ENCODE results near the gene NFIB. TPM values are rescaled to one million over a fixed set of nuclear protein-coding genes. Genes with fewer than 3 reads are reported as not detected.

NFIB gene
- total RNA-seq, 1 donor from 2014 or later, result 9.4 TPM

DNA sequence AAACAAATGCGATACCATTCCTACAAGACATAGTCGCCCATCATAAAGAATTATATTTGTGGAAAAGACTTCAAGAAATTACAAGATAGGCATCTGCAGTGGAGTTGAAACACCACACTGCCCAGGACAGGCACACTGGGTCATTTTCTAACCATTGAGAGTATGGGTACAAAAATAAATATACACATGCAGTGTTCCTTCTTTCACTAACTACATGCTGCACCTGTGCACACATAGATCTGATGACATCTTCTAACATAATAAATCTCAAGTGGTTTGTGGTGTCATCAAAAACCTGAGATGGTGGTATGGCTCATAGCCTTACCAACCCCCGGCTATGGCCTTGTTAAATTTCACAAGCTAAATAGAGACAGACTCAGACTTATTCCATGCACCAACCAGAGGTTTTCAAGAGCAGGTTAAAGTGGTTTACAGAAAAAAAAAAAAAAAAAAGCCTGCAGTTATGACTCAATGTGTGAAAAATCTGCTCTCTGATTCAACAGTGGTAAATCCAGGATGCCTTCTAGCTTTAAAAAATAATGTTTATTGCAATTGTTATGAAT is 12.4 kb upstream of the NFIB start:
- H3K27me3 Mint-ChIP-seq (ENCODE audit: low read depth, unreplicated experiment), result peaks cover 4% of the 10 kb centered on the region
- Histone ChIP-seq H3K4me3 (ENCODE audit: insufficient read depth, low read depth, low read length) (no peak overlapping the region), H3K9ac (ENCODE audit: low read length) (no peak overlapping the region), H4K20me1 (ENCODE audit: insufficient read depth, low read length) (no peaks in the 10 kb centered on the region), H2AFZ (ENCODE audit: low read depth, low read length) (no peak overlapping the region), H3K27ac (ENCODE audit: low read depth, low read length) (peak overlapping the region; percentile 10), H3K36me3 (ENCODE audit: insufficient read depth, low read length) (no peaks in the 10 kb centered on the region), H3K27me3 (ENCODE audit: insufficient read depth, low read length) (no peaks in the 10 kb centered on the region), H3K4me1 (ENCODE audit: insufficient read depth, low read length) (peaks cover 7% of the 10 kb centered on the region), H3K79me2 (ENCODE audit: insufficient read depth, low read length) (no peaks in the 10 kb centered on the region), H3K9me3 (ENCODE audit: insufficient read depth, low read depth, low read length) (no peaks in the 10 kb centered on the region), H3K4me2 (ENCODE audit: low read length) (peak overlapping the region; percentile 34)
- no peaks in the 10 kb centered on the region for H3K9me3 Mint-ChIP-seq (ENCODE audit: unreplicated experiment)
- H3K27ac Mint-ChIP-seq (ENCODE audit: unreplicated experiment), result no peak overlapping the region
- peaks cover 16% of the 10 kb centered on the region for H3K4me1 Mint-ChIP-seq (ENCODE audit: low read depth, unreplicated experiment)
- peak; percentile 90 for DNase-seq (ENCODE audit: low read depth)
- no peak overlapping the region for H3K4me3 Mint-ChIP-seq (ENCODE audit: unreplicated experiment)
- TF ChIP-seq, protein P1, sequence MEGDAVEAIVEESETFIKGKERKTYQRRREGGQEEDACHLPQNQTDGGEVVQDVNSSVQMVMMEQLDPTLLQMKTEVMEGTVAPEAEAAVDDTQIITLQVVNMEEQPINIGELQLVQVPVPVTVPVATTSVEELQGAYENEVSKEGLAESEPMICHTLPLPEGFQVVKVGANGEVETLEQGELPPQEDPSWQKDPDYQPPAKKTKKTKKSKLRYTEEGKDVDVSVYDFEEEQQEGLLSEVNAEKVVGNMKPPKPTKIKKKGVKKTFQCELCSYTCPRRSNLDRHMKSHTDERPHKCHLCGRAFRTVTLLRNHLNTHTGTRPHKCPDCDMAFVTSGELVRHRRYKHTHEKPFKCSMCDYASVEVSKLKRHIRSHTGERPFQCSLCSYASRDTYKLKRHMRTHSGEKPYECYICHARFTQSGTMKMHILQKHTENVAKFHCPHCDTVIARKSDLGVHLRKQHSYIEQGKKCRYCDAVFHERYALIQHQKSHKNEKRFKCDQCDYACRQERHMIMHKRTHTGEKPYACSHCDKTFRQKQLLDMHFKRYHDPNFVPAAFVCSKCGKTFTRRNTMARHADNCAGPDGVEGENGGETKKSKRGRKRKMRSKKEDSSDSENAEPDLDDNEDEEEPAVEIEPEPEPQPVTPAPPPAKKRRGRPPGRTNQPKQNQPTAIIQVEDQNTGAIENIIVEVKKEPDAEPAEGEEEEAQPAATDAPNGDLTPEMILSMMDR (IDR thresholded peaks at IDR 0.05; ENCODE audit: insufficient read depth, low read depth, low read length), result no peak
- TF ChIP-seq EZH2 (IDR thresholded peaks at IDR 0.05; ENCODE audit: insufficient read depth, low read length), result no peak
- no peaks in the 10 kb centered on the region for H3K36me3 Mint-ChIP-seq (ENCODE audit: low read depth, unreplicated experiment)
- no peak for FAIRE-seq

DNA sequence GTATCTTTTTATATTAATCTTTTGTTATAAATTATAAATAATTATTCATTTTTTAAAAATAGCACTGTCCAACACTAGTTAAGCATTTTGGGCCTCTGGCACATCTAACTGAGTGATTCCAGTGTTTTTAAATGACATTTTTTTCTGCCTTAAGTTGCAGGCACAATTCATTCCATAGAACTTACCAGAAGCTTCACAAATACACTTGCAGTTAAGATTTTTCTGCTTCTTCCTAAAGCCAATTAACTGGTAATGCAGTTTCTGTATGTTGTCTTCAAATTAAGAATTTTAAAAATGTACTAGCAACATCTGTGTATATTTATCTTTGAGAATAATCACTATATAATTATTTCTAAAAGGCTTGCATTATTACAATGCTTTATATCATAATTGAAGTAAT is 11.2 kb upstream of the NFIB start:
- FAIRE-seq (no peak), DNase-seq (ENCODE audit: low read depth) (no peak)
- Histone ChIP-seq H3K9ac (ENCODE audit: low read length) (no peak overlapping the region), H3K4me1 (ENCODE audit: insufficient read depth, low read length) (peaks cover 16% of the 10 kb centered on the region), H3K27me3 (ENCODE audit: insufficient read depth, low read length) (no peaks in the 10 kb centered on the region), H2AFZ (ENCODE audit: low read depth, low read length) (no peak overlapping the region), H4K20me1 (ENCODE audit: insufficient read depth, low read length) (no peaks in the 10 kb centered on the region), H3K9me3 (ENCODE audit: insufficient read depth, low read depth, low read length) (no peaks in the 10 kb centered on the region), H3K27ac (ENCODE audit: low read depth, low read length) (no peak overlapping the region), H3K4me2 (ENCODE audit: low read length) (no peak overlapping the region), H3K4me3 (ENCODE audit: insufficient read depth, low read depth, low read length) (no peak overlapping the region), H3K79me2 (ENCODE audit: insufficient read depth, low read length) (no peaks in the 10 kb centered on the region), H3K36me3 (ENCODE audit: insufficient read depth, low read length) (no peaks in the 10 kb centered on the region)
- Mint-ChIP-seq H3K27ac (ENCODE audit: unreplicated experiment) (no peak overlapping the region), H3K36me3 (ENCODE audit: low read depth, unreplicated experiment) (no peaks in the 10 kb centered on the region), H3K4me3 (ENCODE audit: unreplicated experiment) (no peak overlapping the region), H3K9me3 (ENCODE audit: unreplicated experiment) (no peaks in the 10 kb centered on the region), H3K27me3 (ENCODE audit: low read depth, unreplicated experiment) (no peaks in the 10 kb centered on the region), H3K4me1 (ENCODE audit: low read depth, unreplicated experiment) (peaks cover 25% of the 10 kb centered on the region)
- TF ChIP-seq EZH2 (IDR thresholded peaks at IDR 0.05; ENCODE audit: insufficient read depth, low read length), result no peak
- TF ChIP-seq, protein P1 (IDR thresholded peaks at IDR 0.05; ENCODE audit: insufficient read depth, low read depth, low read length), result no peak

DNA sequence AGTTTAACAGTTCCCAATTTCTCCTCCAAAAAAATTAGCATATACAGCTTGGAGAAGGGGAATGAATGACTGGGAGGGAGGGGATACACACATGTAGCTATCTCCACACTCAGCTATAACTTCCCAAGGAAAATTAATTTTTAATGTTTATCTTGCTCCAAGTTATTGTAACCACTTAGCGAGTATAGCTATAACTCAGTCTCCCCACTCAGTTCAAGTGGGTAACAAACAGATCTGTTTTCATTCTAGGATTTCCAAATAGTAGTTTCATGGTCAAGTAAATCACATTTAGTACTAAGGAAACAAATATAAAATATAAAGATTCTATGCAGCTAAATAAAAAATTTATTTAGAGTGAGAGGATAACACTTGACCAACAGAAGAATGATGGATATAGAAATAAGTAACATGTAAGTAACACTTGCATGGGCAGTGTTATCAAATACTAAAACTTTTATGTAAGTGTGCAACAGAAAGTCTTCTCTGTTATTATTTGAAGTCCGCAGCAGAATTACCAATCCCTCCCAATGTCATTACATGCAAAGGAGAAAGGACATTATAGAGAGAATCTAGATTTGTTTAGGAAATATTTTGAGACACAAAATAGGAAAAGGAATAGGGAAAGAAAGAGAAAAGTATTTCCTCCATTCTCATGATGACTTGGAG is 10.2 kb upstream of the NFIB start:
- H3K9me3 Mint-ChIP-seq (ENCODE audit: unreplicated experiment), result no peaks in the 10 kb centered on the region

More for the DNA sequence above, 10.2 kb upstream of the NFIB start:
- Histone ChIP-seq H3K4me2 (ENCODE audit: low read length) (peak overlapping the region; percentile 89), H3K79me2 (ENCODE audit: insufficient read depth, low read length) (no peaks in the 10 kb centered on the region), H3K4me1 (ENCODE audit: insufficient read depth, low read length) (peaks cover 20% of the 10 kb centered on the region), H3K9ac (ENCODE audit: low read length) (no peak overlapping the region), H3K9me3 (ENCODE audit: insufficient read depth, low read depth, low read length) (no peaks in the 10 kb centered on the region), H3K27ac (ENCODE audit: low read depth, low read length) (no peak overlapping the region), H2AFZ (ENCODE audit: low read depth, low read length) (no peak overlapping the region), H4K20me1 (ENCODE audit: insufficient read depth, low read length) (no peaks in the 10 kb centered on the region), H3K27me3 (ENCODE audit: insufficient read depth, low read length) (no peaks in the 10 kb centered on the region), H3K36me3 (ENCODE audit: insufficient read depth, low read length) (no peaks in the 10 kb centered on the region), H3K4me3 (ENCODE audit: insufficient read depth, low read depth, low read length) (no peak overlapping the region)
- DNase-seq (ENCODE audit: low read depth) (no peak), FAIRE-seq (no peak)
- H3K4me1 Mint-ChIP-seq (ENCODE audit: low read depth, unreplicated experiment), result peaks cover 26% of the 10 kb centered on the region
- H3K4me3 Mint-ChIP-seq (ENCODE audit: unreplicated experiment), result no peak overlapping the region
- H3K36me3 Mint-ChIP-seq (ENCODE audit: low read depth, unreplicated experiment), result no peaks in the 10 kb centered on the region
- no peak for TF ChIP-seq EZH2 (IDR thresholded peaks at IDR 0.05; ENCODE audit: insufficient read depth, low read length)
- TF ChIP-seq, protein P1 (IDR thresholded peaks at IDR 0.05; ENCODE audit: insufficient read depth, low read depth, low read length), result no peak
- no peaks in the 10 kb centered on the region for H3K27me3 Mint-ChIP-seq (ENCODE audit: low read depth, unreplicated experiment)
- H3K27ac Mint-ChIP-seq (ENCODE audit: unreplicated experiment), result no peak overlapping the region
